NCI-H2227 (cell line): Measurements from ENCODE around the gene ERBIN.
"Not testable (repeated sequence)": the region's sequence is repeated elsewhere in the genome, so short reads cannot be mapped to it uniquely, and the experiment has no call there.

Experiments used
- DNase-seq: peaks from one replicate; lab custom pipeline; 2025; ENCODE audit not compliant: unreplicated experiment; lab: John Stamatoyannopoulos, UW

Gene ERBIN

GRCh38 chr5:65999061-65999723 lies 72.8 kb downstream of the ERBIN start:
- no peak for DNase-seq

GRCh38 chr5:66001952-66002351 lies 75.6 kb downstream of the ERBIN start:
- no peak for DNase-seq

- no peak for DNase-seq
These were observed 76.0 kb downstream of the ERBIN start for GRCh38 chr5:66002415-66002814.

GRCh38 chr5:66004216-66004615 lies 77.8 kb downstream of the ERBIN start:
- DNase-seq, result no peak

- DNase-seq, result no peak
These were observed 82.9 kb downstream of the ERBIN start for GRCh38 chr5:66009277-66009676.

GRCh38 chr5:66010476-66010875 lies 84.1 kb downstream of the ERBIN start:
- DNase-seq, result no peak

GRCh38 chr5:66012271-66012670 lies 85.9 kb downstream of the ERBIN start:
- no peak for DNase-seq

GRCh38 chr5:66013397-66013796 lies 87.0 kb downstream of the ERBIN start:
- DNase-seq, result no peak

GRCh38 chr5:66013906-66014305 lies 87.5 kb downstream of the ERBIN start:
- DNase-seq, result no peak

GRCh38 chr5:66015196-66015960 lies 89.0 kb downstream of the ERBIN start:
- no peak for DNase-seq

GRCh38 chr5:66021585-66021984 lies 95.2 kb downstream of the ERBIN start:
- no peak for DNase-seq

GRCh38 chr5:66039296-66039695 lies 112.9 kb downstream of the ERBIN start:
- DNase-seq, result no peak

- DNase-seq, result no peak
These were observed 113.3 kb downstream of the ERBIN start for GRCh38 chr5:66039701-66040100.

GRCh38 chr5:66041627-66042026 lies 115.3 kb downstream of the ERBIN start:
- DNase-seq, result no peak

- no peak for DNase-seq
These were observed 130.9 kb downstream of the ERBIN start for GRCh38 chr5:66057239-66057638.

- DNase-seq, result not testable (repeated sequence)
These were observed 134.9 kb downstream of the ERBIN start for GRCh38 chr5:66061320-66061719.

GRCh38 chr5:66063061-66063460 lies 136.7 kb downstream of the ERBIN start:
- not testable (repeated sequence) for DNase-seq

GRCh38 chr5:66066826-66067225 lies 140.5 kb downstream of the ERBIN start:
- no peak for DNase-seq

GRCh38 chr5:66072031-66072430 lies 145.7 kb downstream of the ERBIN start:
- DNase-seq, result no peak

GRCh38 chr5:66074901-66075300 lies 148.5 kb downstream of the ERBIN start:
- DNase-seq, result no peak

GRCh38 chr5:66080664-66081063 lies 154.3 kb downstream of the ERBIN start:
- no peak for DNase-seq

GRCh38 chr5:66089384-66089783 lies 163.0 kb downstream of the ERBIN start:
- DNase-seq, result no peak

- no peak for DNase-seq
These were observed 174.5 kb downstream of the ERBIN start for GRCh38 chr5:66100851-66101250.
